ENCODE data around the gene CMSS1. TPM values are rescaled to one million over a fixed set of nuclear protein-coding genes. Genes with fewer than 3 reads are reported as not detected.

Gene CMSS1
- total and polyA plus RNA-seq, 11 donors, result 13.5 to 48.4 (median 34.8) TPM

DNA sequence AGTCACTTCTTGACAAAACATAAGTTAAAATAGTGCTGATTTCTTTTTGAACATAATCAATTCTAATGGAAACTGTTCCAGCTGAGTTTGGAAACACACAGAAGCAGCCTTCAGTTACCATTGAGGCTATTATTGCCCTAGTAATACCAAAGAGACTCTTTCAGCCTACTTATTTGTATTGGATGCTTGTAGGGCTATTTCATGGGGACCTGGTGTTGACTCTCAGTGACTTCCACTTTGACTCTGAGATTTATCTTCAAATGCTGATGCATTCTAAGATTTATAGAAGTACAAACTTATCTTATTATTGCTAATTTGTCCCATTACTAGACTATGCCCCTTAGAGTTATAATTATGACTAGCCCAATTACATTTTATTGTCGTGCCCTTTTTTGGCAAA, 67.4 kb downstream of the CMSS1 start:
- no peak overlapping the region for H3K4me3 ChIP-seq
- DNase-seq (no peak), ATAC-seq (no peak)
- H3K9me3 ChIP-seq, result peaks cover 0 to 2% (median 0%) of the 10 kb centered on the region in 12 donors
- 95 to 98% (median 98%) methylated on average over 1 of the region's 1 CpG for WGBS, 4 donors
- H3K36me3 ChIP-seq, result no peaks in the 10 kb centered on the region
- no peaks in the 10 kb centered on the region for H3K27me3 ChIP-seq
- peaks cover 0 to 49% (median 18%) of the 10 kb centered on the region in 12 donors for H3K4me1 ChIP-seq
- intact Hi-C loops (cut with DNase I), result loop anchor here in 2 of 10 donors (5.0 to 10.0 kb wide), 2 partner anchors 37 to 120 kb away; no protein-coding TSS in a partner anchor
- H3K27ac ChIP-seq, result peak overlapping the region in 4 of 12 donors; percentile 8 to 33 (median 16)
- TF ChIP-seq, protein P1, sequence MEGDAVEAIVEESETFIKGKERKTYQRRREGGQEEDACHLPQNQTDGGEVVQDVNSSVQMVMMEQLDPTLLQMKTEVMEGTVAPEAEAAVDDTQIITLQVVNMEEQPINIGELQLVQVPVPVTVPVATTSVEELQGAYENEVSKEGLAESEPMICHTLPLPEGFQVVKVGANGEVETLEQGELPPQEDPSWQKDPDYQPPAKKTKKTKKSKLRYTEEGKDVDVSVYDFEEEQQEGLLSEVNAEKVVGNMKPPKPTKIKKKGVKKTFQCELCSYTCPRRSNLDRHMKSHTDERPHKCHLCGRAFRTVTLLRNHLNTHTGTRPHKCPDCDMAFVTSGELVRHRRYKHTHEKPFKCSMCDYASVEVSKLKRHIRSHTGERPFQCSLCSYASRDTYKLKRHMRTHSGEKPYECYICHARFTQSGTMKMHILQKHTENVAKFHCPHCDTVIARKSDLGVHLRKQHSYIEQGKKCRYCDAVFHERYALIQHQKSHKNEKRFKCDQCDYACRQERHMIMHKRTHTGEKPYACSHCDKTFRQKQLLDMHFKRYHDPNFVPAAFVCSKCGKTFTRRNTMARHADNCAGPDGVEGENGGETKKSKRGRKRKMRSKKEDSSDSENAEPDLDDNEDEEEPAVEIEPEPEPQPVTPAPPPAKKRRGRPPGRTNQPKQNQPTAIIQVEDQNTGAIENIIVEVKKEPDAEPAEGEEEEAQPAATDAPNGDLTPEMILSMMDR (IDR thresholded peaks at IDR 0.05), result no peak
- no peak for TF ChIP-seq POLR2A (IDR thresholded peaks at IDR 0.05)

DNA sequence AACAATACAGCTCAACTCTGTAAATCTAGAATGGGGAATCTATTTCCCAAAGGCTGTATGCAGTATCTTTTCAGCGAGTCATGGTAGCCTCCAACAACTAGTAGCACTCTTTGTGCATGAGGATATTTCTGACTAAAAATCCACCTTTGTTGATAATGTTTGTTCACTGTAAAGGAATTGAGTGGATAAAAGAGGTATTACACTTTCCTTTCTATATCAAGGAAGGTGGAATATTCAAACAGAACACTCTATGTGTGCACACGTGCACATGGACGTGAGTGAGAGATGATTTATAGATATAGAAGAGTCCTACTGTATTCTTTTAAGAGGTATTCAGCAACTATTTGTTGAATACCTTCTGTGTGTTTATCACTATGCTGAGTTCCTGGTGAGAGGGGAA, 68.2 kb downstream of the CMSS1 start:
- TF ChIP-seq, protein P1 (IDR thresholded peaks at IDR 0.05), result peak in 2 of 12 donors; percentile 22 to 40
- TF ChIP-seq POLR2A (IDR thresholded peaks at IDR 0.05), result no peak
- DNase-seq (no peak), ATAC-seq (no peak)
- no peaks in the 10 kb centered on the region for H3K27me3 ChIP-seq
- intact Hi-C loops (cut with DNase I), result loop anchor here in 2 of 10 donors (5.0 to 10.0 kb wide), 2 partner anchors 36 to 119 kb away; no protein-coding TSS in a partner anchor
- H3K9me3 ChIP-seq, result peaks cover 0 to 5% (median 0%) of the 10 kb centered on the region in 12 donors
- peaks cover 0 to 41% (median 15%) of the 10 kb centered on the region in 12 donors for H3K4me1 ChIP-seq
- H3K4me3 ChIP-seq, result no peak overlapping the region
- H3K27ac ChIP-seq, result no peak overlapping the region
- no peaks in the 10 kb centered on the region for H3K36me3 ChIP-seq
- WGBS, 4 donors, result 96 to 99% (median 97%) methylated on average over 3 of the region's 3 CpGs

DNA sequence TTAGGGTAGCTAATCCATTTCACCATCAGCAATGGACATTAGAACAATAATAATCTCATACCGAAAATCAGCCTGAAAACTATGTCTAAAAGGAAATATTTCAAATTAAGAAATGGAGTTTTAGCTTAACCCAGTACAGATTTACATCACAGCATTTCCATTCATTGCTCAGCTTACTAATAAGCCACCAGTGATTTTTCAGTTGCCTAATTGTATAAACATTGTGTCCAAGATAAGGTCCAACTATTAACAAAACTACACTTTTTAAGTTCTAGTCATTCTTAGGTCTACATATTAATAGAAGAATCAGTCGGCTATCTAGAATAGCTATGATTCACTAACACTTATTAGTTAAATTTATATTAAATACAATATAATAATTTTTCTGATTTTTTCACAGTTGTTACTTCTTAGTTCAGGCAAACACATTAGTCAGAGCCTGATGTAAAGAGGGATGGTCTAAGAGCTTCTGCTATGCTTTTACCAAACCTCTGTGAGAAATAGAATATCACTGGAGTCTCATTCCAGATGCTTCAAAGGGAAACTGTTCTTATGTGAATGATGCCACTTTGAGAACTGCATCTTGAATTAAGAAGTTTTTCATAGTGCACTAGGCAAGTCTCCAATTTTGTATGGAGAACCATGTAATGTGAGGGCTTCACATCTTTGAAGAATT, 74.1 kb downstream of the CMSS1 start:
- peaks cover 0 to 18% (median 0%) of the 10 kb centered on the region in 12 donors for H3K4me1 ChIP-seq
- no peak overlapping the region for H3K4me3 ChIP-seq
- ATAC-seq (no peak), DNase-seq (no peak)
- 93 to 97% (median 97%) methylated on average over 2 of the region's 2 CpGs for WGBS, 4 donors
- no peaks in the 10 kb centered on the region for H3K27me3 ChIP-seq
- peaks cover 0 to 5% (median 0%) of the 10 kb centered on the region in 12 donors for H3K9me3 ChIP-seq
- TF ChIP-seq, protein P1 (IDR thresholded peaks at IDR 0.05), result no peak
- TF ChIP-seq POLR2A (IDR thresholded peaks at IDR 0.05), result no peak
- no peaks in the 10 kb centered on the region for H3K36me3 ChIP-seq
- no peak overlapping the region for H3K27ac ChIP-seq
- intact Hi-C loops (cut with DNase I), result no loop called here

DNA sequence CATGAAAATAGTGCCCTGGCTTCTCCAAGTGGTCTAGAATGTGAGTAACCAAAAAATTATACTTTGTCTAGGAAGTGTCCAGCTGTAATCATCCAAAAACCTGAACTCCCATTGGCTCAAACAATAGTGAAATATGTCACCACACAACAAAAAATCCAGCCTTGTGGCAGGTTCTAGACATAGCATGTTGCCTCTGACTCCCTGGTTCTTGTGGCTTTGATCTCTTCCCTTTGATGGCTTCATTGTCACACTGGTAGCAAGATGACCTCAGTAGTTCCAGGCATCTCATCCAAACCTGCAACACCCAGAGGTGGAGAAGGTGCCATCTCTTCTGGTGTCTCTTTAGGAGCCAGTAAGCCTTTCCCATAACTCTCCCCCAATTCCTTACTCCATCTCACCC, 74.7 kb downstream of the CMSS1 start:
- Histone ChIP-seq H3K27ac (no peak overlapping the region), H3K4me3 (no peak overlapping the region), H3K27me3 (no peaks in the 10 kb centered on the region), H3K36me3 (no peaks in the 10 kb centered on the region), H3K9me3 (peaks cover 0 to 5% (median 0%) of the 10 kb centered on the region in 12 donors), H3K4me1 (peaks cover 0 to 21% (median 0%) of the 10 kb centered on the region in 12 donors)
- no peak for TF ChIP-seq POLR2A (IDR thresholded peaks at IDR 0.05)
- TF ChIP-seq, protein P1 (IDR thresholded peaks at IDR 0.05), result peak in 1 of 12 donors; percentile 8
- ATAC-seq (no peak), DNase-seq (no peak)
- intact Hi-C loops (cut with DNase I), result no loop called here

Data from heart left ventricle (tissue), 16 donors.